ENCODE measurements around the gene LAMC2.

- TF ChIP-seq CTCF (IDR thresholded peaks at IDR 0.05): no peak
- TF ChIP-seq POLR2A (IDR thresholded peaks at IDR 0.05): no peak
Measured at GRCh38 chr1:183238071-183238470, 52.0 kb downstream of the LAMC2 start.
